IPS DF 19.7 (cell line): ENCODE measurements around the gene PHF23.
"Not testable (repeated sequence)": the region's sequence is repeated elsewhere in the genome, so short reads cannot be mapped to it uniquely, and the experiment has no call there.

ENCODE experiments used
- DNase-seq: peaks from one replicate; pipeline ENCODE4 v3.0.0-alpha.2; 2013; ENCODE audit warnings: low read depth, low spot score

Gene PHF23

DNA sequence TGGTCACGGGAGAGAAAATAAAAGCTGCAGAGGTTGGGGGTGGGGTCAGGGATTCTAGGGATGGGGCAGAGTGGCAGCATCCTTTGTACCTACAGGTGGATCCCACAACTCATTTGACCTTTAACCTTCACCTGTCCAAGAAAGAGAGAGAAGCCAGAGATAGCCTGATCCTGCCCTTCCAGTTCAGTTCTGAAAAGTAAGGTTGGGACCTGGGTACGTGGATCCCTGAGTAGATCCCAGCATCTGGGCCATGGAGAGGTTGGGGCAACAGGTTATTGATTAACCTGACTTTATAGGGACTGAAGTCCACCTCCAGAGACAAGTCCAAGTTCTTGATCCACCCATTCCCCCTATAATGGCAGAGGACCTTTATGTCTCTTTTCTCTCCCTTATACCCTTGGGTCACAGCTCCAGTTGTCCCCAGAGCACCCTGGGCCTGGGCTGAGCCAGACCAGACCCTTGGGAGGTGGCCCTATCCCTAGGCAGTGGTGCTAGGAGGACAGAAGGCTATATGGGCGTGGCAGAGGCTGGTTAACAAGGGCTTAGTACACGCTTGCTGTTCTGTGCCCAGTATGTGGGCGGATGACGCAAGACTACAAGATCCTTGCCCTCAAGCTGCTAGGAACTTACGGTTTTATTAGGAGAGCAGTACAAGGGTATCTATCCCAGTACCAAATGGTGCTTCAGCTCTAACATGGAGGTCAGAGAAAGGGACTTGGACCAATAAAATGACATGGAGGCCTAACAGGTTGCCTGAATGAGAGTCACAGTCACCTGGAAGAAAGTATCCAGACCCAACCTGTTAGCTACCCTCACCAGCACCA, 19.7 kb upstream of the PHF23 start:
- DNase-seq = no peak

DNA sequence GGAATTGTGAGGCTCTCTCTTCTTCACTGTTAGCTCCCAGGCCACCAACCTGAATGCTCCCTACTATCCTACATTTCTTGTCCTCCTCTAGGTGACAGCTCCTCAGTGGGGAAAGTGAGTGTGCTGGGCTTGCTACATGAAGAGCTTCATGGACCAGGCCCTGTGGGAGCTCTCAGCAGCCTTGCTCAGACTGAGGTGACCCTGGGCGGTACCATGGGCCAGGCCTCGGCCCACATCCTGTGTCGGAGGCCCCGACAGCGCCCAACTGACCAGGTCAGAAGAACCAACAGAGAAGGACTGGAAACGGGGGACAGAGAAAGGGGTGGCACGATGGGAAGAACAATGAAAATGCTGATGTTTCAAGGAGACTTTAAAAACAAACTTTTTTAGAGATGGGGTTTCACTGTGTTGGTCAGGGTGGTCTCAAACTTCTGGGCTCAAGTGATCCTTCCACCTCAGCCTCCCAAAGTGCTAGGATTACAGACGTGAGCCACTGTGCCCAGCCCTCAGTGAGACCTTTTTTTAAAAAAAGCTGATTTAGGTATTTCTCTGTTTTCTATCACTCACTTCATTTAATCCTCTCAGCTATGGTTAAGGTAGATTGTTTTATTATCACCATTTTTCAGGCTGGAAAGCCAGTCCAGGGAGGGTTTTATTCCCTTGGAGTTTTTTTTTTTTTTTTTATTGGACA, 17.7 kb upstream of the PHF23 start:
- no peak for DNase-seq

DNA sequence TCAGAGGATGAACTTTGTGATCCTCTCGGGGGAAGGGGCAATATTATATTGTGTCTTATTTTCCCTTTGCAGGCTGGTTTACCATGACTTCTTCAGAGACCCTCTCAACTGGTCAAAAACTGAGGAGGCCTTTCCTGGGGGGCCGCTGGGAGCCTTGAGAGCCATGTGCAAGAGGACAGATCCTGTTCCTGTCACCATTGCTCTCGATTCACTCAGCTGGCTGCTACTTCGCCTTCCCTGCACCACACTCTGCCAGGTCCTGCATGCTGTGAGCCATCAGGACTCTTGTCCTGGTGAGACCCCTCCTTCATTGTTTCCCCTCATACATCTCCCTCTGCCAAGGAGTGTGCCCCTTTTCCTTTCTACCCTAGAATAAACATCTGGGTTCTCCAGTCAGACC, 15.3 kb upstream of the PHF23 start:
- DNase-seq = no peak

GRCh38 chr17:7253082-7253481, 13.8 kb upstream of the PHF23 start:
- DNase-seq = no peak

GRCh38 chr17:7252176-7253043, 13.2 kb upstream of the PHF23 start, which contains the start of gene ELP5:
ELP5 (plus strand) TSS chr17:7252215; CDS start chr17:7252551, 336 bp downstream.
- no peak for DNase-seq

DNA sequence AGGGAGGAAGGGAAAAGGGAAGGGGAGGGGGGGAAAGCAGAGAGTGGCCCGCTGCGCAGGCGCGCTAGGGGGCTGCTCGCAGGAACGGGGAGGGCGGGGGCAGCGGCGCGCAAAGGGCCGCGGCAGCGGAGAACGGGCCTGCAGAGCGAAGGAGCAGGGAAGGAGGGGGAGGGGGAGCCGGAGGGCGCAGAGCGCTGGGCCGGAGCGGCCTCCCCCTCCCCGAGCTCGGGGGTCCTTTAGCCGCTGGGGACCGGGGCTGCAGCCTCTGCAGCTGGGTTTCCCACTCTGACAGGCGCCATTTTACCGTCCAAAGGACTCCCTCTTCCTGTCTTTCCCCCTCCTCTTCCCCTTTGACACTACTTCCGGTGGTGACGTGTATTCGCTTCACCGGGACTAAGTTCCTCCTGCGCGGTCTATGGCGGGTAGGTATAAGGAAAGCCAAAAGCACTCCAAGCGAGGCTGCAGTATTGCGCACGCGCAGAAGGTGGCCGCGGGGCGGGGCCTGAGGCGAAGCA, 12.5 kb upstream of the PHF23 start, which contains the start of gene CTDNEP1:
CTDNEP1 (minus strand) TSS at position 74 of the 515 bp plus-strand sequence. CDS start 438 bp downstream, outside the sequence.
- DNase-seq = peak; percentile 98

- DNase-seq = no peak
These were observed 11.7 kb upstream of the PHF23 start for GRCh38 chr17:7250695-7251627.

DNA sequence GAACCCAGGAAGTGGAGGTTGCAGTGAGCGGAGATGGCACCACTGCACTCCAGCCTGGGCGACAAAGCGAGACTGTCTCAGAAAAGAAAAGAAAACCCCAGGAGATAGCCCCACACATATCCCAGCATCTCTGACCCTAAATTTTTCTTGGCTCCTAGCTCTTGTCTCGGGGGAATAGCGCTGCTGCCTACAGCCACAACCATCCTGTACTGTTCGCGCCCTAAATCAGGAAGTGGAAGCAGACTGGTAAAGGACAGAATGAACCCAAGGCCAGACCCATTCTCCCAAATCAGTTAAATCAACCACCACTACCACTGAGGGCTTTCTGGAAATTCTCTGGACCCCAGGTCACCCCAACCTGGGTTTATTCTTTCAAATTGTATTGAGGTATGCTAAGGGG, 10.6 kb upstream of the PHF23 start:
- no peak for DNase-seq

DNA sequence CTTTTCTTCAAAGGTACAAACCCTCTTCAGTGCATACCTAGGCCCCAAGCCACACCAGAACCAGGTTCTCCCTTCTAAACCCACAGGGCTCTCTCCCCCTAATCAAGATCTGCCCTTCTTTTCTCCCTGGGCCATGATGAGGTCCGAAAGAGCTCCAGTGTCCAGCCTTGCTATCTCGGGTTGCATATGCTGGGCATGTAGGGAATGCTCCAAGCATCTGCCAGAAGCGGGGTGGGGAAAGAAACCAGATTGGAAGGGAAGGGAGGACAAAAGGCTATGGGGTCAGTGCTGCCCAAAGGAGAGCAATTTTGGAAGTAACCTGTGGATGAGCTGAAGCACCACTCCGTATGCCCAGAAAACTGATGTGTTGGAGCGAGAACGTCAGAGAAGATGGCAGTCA, 10.0 kb upstream of the PHF23 start:
- DNase-seq = no peak

DNA sequence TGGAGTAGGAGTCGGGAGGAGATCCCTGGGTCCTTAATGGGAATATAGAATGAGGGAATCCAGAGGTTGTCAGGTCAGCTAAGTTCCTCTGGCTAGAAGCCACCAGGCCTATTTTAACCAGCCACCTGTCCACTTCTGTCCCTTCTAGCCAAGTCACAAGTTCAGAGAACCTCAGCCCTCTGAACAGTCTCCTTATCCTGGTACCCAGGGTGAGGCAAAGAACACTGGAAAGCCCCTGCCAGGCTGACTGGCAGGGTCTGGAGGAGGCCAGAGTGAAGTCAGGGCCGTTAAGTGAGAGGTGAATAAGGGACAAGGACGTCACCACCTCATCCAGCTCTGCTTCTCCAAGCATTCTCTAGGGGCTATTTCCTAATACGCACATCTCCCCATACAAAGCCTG, 9.5 kb upstream of the PHF23 start:
- DNase-seq = no peak

DNA sequence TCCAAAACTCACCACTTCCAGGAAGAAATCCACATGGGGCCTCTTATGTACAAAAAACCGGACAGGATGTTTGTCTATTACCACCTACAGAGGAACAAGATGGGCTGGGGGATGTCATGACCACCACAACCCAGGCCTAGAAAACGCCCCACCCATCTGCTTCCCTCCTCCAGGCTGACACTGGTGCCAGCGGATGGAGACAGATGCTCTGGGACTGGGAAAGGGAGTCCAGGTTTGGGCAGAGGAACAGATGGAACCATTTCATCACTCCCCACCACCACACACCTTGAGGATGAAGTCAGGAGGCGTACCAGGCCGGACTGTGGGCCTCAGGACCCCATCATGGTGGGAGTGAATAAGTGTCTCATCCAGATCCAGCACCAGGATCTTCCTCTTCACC, 7.5 kb upstream of the PHF23 start:
- no peak for DNase-seq

DNA sequence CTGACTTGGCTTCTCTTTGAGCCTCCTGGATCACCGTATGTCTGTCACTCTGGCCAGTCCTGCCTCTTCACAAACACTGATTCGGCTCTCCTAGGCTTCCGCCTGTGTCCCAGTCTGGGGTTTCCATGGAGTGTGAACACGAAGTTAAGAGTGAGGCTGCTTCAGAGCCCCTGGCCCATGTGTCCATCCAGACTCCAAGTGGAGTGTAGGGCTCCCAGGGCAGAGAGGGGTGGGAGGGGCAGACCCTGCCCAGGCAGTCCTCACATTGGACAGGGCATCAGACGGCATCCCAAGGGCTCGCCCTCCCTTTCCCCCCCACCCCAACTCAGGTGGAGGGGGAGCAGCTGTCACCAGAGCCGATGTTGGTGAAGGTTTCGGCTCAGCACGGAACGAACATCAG, 4.6 kb upstream of the PHF23 start:
- DNase-seq = not testable (repeated sequence)

- DNase-seq = no peak
These were observed 4.1 kb upstream of the PHF23 start for GRCh38 chr17:7243453-7243729.

- DNase-seq = no peak
These were observed 3.6 kb upstream of the PHF23 start for GRCh38 chr17:7242717-7243452.

DNA sequence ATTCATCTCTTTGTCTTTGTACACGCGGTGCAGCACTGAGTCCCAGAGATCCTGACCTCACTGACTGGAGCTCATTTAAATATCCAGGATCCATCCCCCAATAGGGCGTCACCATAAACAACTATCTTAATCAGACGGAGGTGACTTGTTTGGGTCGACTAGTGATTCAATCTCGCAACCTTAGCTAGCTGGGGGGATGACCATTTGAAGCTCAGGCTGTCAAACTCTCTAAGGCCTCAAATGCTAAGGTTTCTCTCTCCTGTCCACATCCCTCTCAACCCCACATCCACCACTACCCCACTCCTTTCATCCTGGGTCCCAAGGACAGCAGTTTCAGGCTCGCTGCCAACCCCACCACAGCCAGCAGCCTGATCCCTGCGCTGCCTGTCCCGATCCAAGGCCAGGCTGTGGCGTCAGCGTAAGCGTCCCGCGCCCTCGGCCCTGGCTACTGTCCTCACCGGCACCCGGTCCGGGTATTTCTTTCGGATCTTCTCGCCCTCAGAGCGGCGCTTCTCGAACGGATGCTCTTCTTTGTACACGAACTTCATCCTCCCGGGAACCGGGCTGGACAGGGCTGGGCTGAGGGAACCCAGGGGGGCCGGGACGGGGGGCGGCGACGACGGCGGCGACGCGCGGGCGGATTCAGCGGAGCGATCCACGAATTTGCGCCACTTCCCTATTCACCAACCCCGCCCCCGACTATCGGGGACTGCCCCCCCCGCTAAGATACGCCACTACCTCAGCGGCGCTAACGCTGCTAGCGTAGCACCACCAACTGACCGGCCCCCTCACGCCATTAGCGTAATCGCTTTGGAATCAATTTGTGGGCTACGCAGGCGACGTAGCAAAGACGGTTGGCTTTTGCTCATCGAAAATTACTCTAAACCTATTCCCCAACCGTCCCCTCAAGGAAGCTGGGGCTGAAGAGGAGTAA, 2.8 kb upstream of the PHF23 start, which contains the start of gene GABARAP:
GABARAP (minus strand) TSS at position 667 of the 934 bp plus-strand sequence; CDS start at position 548, 119 bp downstream.
- no peak for DNase-seq

DNA sequence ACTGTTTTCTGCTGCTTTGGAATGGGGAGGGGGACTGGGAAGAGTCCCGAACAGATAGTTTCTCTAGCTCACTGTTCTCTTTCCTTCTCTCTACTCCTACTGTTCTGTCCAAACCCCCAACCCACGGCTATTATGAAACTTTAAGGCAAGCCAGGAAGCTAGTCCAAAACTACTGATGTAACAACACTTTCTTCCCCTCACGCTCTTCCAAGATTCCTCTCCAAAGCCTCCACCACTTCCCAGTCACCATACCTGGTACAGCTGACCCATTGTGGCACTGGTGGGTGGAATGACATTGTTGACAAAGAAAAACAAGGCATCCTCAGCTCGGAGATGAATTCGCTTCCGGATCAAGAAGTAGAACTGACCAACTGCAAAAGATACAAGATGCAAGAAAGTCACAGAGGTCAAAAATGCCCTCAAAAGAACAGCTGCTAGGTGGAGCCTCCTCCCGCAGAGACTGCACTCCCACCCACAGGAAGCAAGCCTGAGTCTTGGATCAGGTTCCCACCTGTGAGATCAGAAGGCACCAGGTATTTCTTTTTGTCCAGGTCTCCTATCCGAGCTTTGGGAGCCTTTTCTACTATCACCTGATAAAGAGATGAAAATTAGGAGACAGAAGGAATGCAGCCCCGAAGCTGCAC, 2.0 kb upstream of the PHF23 start:
- no peak for DNase-seq

- no peak for DNase-seq
These were observed 1.1 kb upstream of the PHF23 start for GRCh38 chr17:7240375-7240774.

- no peak for DNase-seq
These were observed 702 bp downstream of the PHF23 start for GRCh38 chr17:7238420-7239090.
